Memory B cell (primary cell): ENCODE data around the gene SCOC.
"Not testable (repeated sequence)": the region's sequence is repeated elsewhere in the genome, so short reads cannot be mapped to it uniquely, and the experiment has no call there.

Source experiments
- ATAC-seq: fragments of 150-1000 bp; cut with Tn5 transposase; 2 replicates; pipeline ENCODE4 v1.10.0; 2021; ENCODE audit warnings: low read depth, mild to moderate bottlenecking, moderate library complexity
- DNase-seq, 2 donors: peaks; one replicate each; pipeline ENCODE4 v3.0.0; 2022; ENCODE audit warnings: low spot score in 2 of 2
- H3K27ac Mint-ChIP-seq: one replicate; pipeline ENCODE4 v1.8.0; 2022; ENCODE audit warnings: mild to moderate bottlenecking, moderate library complexity, mixed read lengths
- H3K27me3 Mint-ChIP-seq: one replicate; pipeline ENCODE4 v1.8.0; 2022; ENCODE audit warnings: mixed read lengths
- H3K36me3 Mint-ChIP-seq: one replicate; pipeline ENCODE4 v1.8.0; 2022; ENCODE audit warnings: mild to moderate bottlenecking, mixed read lengths
- H3K4me1 Mint-ChIP-seq: one replicate; pipeline ENCODE4 v1.8.0; 2022; ENCODE audit warnings: mixed read lengths
- H3K4me3 Mint-ChIP-seq: one replicate; pipeline ENCODE4 v1.8.0; 2022; ENCODE audit warnings: mild to moderate bottlenecking, moderate library complexity, mixed read lengths
- H3K9me3 Mint-ChIP-seq: one replicate; pipeline ENCODE4 v1.8.0; 2022; ENCODE audit warnings: mixed read lengths

The SCOC gene

DNA sequence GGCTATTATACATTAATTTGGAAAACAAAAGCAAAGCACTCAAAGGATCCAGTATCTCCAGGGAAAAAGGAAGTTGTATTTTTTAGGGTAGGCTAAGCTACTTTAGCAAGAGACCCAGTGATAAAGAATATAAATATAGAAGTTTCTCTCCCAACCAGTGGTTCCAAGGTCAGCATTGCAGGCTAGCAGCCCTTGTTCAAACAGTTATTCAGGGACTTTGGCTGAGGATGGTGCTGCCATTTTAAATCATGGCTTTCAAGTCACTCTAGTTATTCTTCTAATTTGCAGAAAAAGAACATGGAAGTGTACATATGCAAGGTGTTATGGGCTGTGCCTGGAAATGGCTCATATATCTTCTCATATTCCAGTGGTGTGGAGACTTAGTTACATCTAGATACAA lies 9.3 kb downstream of the SCOC start:
- peaks cover 2% of the 10 kb centered on the region for H3K4me1 Mint-ChIP-seq
- no peaks in the 10 kb centered on the region for H3K27me3 Mint-ChIP-seq
- no peaks in the 10 kb centered on the region for H3K9me3 Mint-ChIP-seq
- DNase-seq, result no peak
- no peak overlapping the region for H3K27ac Mint-ChIP-seq
- H3K36me3 Mint-ChIP-seq, result peaks cover 8% of the 10 kb centered on the region
- H3K4me3 Mint-ChIP-seq, result no peak overlapping the region
- no peak for ATAC-seq

DNA sequence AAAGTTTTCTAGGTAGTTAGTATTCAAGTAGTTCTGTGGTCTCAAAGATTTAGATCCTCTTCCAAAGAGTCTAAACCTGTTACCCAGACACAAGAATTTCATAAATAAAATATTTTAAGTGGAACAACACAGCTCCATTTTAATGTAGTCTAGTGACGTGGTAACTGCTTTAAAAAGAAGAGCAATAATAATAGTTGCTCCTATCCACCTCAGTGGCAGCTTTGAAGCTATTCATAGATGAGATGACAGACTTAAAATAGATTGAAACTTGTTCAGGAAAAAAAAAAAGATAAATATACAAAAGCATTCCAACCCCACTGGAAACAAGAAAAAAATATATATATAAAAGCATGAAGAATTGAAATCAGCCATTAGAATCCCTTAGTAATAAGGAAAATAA lies 14.6 kb downstream of the SCOC start:
- ATAC-seq (no peak), DNase-seq (no peak)
- Mint-ChIP-seq H3K9me3 (no peaks in the 10 kb centered on the region), H3K36me3 (peaks cover 3% of the 10 kb centered on the region), H3K27ac (no peak overlapping the region), H3K27me3 (no peaks in the 10 kb centered on the region), H3K4me3 (no peak overlapping the region), H3K4me1 (no peaks in the 10 kb centered on the region)

DNA sequence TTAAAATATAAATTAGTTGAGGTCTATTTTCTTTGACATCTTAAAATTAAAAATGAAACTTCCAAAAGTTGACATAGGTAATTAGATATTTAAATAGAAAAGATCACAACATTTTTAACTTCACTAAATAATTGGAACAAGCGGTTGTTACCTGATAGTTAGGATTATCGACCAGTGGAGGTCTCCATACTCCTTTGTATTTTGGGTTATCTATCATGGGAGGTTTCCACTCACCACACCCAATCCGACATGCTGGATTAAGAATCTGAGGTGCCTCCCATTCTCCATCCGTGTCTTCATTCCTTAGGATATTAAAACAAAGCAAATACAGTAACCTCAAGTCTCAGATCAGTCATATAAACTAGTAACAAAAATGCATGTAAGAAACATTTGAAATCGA lies 22.2 kb downstream of the SCOC start:
- H3K9me3 Mint-ChIP-seq, result no peaks in the 10 kb centered on the region
- H3K36me3 Mint-ChIP-seq, result no peaks in the 10 kb centered on the region
- DNase-seq, result no peak
- H3K4me3 Mint-ChIP-seq, result no peak overlapping the region
- peaks cover 6% of the 10 kb centered on the region for H3K27me3 Mint-ChIP-seq
- no peaks in the 10 kb centered on the region for H3K4me1 Mint-ChIP-seq
- H3K27ac Mint-ChIP-seq, result no peak overlapping the region
- ATAC-seq, result no peak

DNA sequence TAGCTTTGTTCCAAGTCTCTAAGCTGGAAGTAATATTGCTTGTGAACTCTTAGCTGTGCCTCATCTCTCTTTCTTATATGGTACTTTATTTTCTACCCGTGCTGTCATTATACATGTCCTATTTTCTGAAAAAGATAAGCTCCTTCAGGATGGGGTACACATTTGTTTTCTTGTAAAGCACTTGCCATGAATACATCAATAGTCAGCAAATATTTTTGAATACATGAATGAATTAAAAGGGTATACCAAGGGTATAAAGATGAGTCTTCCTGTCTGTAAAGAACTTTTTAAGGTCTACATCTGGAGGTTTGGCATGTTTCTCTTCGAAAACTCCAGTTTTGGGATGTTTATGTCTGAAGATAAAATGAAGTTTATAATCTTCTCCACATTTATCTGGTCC lies 26.7 kb downstream of the SCOC start:
- Mint-ChIP-seq H3K9me3 (no peaks in the 10 kb centered on the region), H3K27me3 (peaks cover 7% of the 10 kb centered on the region), H3K4me1 (no peaks in the 10 kb centered on the region), H3K36me3 (no peaks in the 10 kb centered on the region), H3K27ac (no peak overlapping the region), H3K4me3 (no peak overlapping the region)
- no peak for ATAC-seq
- DNase-seq, result no peak

DNA sequence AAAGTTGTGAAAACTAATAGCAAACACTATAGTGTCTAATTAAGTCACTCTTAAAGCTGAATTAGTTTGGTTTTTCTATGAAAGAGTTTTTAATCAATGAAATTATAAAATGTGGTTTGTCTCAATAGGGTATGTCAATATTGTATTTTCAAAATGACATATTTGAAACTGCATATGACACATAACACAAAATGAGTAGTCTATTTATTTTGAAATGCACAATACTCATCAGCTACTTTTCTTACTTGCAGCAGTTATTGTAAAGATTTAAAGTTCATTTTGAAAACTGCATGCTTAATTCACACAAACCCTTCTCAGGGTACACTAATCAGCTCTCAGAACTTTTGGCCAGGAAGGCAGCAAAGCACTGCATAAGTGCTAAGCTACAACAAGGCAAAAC lies 32.8 kb downstream of the SCOC start:
- DNase-seq, result no peak
- no peak for ATAC-seq
- H3K27ac Mint-ChIP-seq, result no peak overlapping the region

DNA sequence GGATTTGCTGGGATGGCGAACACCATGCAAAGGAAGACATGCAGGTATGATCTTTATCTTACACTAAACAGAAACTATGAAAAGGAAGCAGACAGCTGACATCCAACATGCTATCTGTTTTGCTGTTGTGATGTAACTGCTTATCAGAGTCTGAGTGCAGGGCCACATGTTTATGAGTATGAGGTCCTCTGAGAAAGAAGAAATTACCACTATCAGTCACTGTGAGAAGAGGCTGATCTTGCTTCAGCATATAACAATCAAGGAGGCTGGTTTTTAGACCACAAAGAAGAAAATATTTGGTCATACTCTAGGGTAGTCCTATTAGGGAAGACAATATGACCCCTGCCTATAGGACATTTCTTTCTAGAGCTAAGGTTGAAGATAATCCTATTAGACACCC lies 35.5 kb downstream of the SCOC start:
- DNase-seq, result no peak
- H3K9me3 Mint-ChIP-seq, result no peaks in the 10 kb centered on the region
- H3K4me1 Mint-ChIP-seq, result peaks cover 2% of the 10 kb centered on the region
- no peak overlapping the region for H3K27ac Mint-ChIP-seq
- no peaks in the 10 kb centered on the region for H3K36me3 Mint-ChIP-seq
- peaks cover 5% of the 10 kb centered on the region for H3K27me3 Mint-ChIP-seq
- ATAC-seq, result no peak
- H3K4me3 Mint-ChIP-seq, result no peak overlapping the region

More for the DNA sequence above, 32.8 kb downstream of the SCOC start:
- Mint-ChIP-seq H3K27me3 (no peaks in the 10 kb centered on the region), H3K4me3 (no peak overlapping the region), H3K4me1 (peaks cover 2% of the 10 kb centered on the region), H3K9me3 (no peaks in the 10 kb centered on the region), H3K36me3 (no peaks in the 10 kb centered on the region)

DNA sequence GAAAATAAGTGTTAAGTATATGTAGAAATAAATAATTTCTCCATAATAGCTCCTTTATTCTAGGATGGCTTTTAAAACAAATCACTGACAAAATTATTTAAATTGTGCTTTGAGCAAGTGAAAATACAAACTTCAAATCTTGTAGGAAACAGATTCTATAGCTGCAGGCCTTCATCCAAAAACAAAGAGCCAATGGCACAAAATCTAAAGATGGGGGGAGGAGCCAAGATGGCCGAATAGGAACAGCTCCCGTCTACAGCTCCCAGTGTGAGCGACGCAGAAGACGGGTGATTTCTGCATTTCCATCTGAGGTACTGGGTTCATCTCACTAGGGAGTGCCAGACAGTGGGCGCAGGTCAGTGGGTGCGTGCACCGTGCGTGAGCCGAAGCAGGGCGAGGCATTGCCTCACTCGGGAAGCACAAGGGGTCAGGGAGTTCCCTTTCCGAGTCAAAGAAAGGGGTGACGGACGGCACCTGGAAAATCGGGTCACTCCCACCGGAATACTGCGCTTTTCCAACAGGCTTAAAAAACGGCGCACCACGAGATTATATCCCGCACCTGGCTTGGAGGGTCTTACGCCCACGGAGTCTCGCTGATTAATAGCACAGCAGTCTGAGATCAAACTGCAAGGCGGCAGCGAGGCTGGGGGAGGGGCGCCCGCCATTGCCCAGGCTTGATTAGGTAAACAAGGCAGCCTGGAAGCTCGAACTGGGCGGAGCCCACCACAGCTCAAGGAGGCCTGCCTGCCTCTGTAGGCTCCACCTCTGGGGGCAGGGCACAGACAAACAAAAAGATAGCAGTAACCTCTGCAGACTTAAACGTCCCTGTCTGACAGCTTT lies 39.9 kb downstream of the SCOC start:
- DNase-seq, H3K9me3 Mint-ChIP-seq, H3K27me3 Mint-ChIP-seq, H3K27ac Mint-ChIP-seq, ATAC-seq, H3K36me3 Mint-ChIP-seq, H3K4me3 Mint-ChIP-seq, H3K4me1 Mint-ChIP-seq: not testable (repeated sequence)

DNA sequence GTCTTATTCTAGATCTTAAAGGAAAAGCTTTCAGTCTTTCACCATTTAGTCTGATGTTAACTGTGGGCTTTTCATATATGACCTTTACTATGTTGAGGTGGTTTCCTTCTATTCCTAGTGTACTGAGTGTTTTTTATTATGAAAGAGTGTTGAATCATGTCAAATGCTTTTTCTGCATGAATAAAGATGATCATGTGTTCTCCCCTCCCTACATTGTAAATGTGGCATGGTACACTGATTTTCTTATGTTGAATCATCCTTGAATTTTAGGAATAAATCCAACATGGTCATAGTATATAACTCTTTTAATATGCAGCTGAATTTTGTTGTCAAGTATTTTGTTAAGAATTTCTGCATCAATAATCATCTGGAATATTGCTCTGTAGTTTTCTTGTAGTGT lies 49.7 kb downstream of the SCOC start:
- DNase-seq, result no peak
- no peak overlapping the region for H3K27ac Mint-ChIP-seq
- H3K27me3 Mint-ChIP-seq, result peaks cover 8% of the 10 kb centered on the region
- no peaks in the 10 kb centered on the region for H3K9me3 Mint-ChIP-seq
- no peak for ATAC-seq
- no peak overlapping the region for H3K4me3 Mint-ChIP-seq
- no peaks in the 10 kb centered on the region for H3K36me3 Mint-ChIP-seq
- H3K4me1 Mint-ChIP-seq, result peaks cover 3% of the 10 kb centered on the region

DNA sequence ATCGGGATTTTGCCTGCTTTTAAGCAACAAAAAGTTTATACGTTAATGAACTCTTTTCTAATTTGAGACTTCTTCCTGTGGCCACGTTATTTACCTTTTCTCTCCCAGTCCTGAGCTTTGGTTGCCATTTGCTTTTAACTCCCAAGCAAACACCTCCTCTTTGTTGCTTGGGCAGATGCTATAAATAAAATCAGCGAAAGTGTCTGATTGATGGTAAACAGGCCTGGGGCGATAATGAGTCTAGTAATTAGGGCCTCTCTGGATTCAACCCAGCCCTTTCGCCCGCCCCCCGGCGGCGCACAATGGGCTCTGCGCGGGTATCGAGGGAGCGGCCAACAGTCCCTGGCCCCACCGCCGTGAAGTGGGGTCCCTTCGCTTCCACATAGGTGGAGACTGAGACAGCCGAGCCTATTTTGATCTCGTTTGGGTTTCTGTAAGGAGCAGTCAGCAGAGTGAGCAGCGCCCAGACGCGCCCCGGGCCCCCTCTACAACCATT lies 53.2 kb downstream of the SCOC start:
- ATAC-seq (peak; percentile 18), DNase-seq (peak in 1 of 2 donors; percentile 2)
- Mint-ChIP-seq H3K36me3 (no peaks in the 10 kb centered on the region), H3K27ac (no peak overlapping the region), H3K27me3 (peaks cover 11% of the 10 kb centered on the region), H3K4me3 (peak overlapping the region; percentile 88), H3K9me3 (no peaks in the 10 kb centered on the region), H3K4me1 (peaks cover 3% of the 10 kb centered on the region)

DNA sequence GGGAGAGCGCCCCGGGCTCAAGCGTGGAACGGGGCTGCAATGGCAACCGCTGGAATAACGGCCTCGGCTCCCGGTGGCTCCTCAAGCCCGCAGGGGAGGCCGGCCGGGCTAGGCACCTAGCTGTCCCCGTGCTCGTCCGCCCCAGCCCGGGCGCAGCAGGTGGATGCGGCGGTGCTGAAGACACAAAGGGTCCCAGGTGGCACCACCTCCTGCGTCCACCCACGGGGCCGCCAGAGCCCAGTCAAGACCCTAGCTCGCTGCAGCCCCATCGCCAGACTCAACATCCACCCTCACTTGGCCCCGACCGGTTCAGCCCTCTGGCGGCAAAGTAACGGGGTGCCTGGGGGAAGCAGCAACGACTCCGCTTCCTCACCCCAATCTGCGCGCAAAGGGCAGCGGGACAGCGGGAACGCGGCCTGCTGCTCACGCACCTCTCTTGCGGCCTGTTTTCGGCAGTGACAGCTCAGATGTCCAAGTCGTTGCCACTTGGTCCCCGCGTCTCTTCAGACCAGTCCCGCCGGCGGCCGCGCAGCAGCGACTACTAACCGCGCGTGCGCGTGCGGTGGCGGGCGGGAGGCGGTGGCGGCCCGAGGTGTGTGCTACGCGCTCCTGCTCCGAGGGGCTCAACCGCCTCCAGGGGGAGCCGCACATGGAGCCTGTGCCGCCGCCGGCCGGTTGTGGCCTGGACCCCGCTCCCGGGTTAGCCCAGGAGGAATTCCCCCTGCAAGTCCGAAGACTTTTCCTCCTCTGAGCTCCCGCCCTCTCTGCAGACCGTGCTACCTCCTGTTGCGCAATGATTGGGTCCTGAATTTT lies 53.9 kb downstream of the SCOC start, which contains the start of gene CLGN:
Gene CLGN, minus strand, starts transcription at position 543 of the 813 bp plus-strand sequence. CDS start 14,570 bp downstream, outside the sequence.
- H3K36me3 Mint-ChIP-seq, result no peaks in the 10 kb centered on the region
- H3K27ac Mint-ChIP-seq, result no peak within 1 kb of the TSS
- peak within 1 kb of the TSS; percentile 88 for H3K4me3 Mint-ChIP-seq
- H3K4me1 Mint-ChIP-seq, result peaks cover 3% of the 10 kb centered on the region
- no peaks in the 10 kb centered on the region for H3K9me3 Mint-ChIP-seq
- peak; percentile 41 to 62 for DNase-seq
- peak; percentile 85 for ATAC-seq
- H3K27me3 Mint-ChIP-seq, result peaks cover 11% of the 10 kb centered on the region

DNA sequence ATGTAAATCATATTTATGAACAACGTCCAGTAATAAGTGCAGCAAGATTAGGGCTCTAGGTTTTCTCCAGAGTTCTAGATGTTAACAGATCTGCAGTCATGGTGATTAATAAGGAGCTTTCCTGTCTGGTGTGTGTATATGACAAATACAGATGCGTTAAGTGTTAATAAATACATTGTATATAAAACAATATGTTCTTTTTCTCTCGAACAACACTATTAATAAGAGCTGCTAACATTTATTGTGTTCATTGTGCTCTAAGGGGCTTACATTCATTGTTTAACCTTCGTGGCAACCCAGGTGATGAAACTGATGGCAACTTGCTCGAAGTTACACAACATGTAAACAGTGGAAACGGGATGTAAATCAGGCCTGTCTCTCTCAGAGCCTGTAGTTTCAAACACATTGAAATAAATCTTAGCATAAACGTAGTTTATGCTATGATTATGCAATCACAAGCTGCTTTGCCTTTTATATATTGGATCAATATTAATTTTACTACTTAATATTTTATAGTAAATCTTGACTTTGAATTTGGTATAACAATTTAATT lies 54.5 kb downstream of the SCOC start:
- no peak for DNase-seq
- peaks cover 11% of the 10 kb centered on the region for H3K27me3 Mint-ChIP-seq
- no peaks in the 10 kb centered on the region for H3K9me3 Mint-ChIP-seq

More for the DNA sequence above, 54.5 kb downstream of the SCOC start:
- Mint-ChIP-seq H3K4me1 (peaks cover 3% of the 10 kb centered on the region), H3K36me3 (no peaks in the 10 kb centered on the region), H3K27ac (no peak overlapping the region), H3K4me3 (peak overlapping the region; percentile 88)
- ATAC-seq, result no peak
